Fibroblast of skin of scalp (primary cell): ENCODE measurements around the gene CD300E.

Source experiments
- DNase-seq: peaks from one replicate; pipeline ENCODE4 v3.0.0-alpha.2; 2013

Gene CD300E

GRCh38 chr17:74565126-74565525, 58.4 kb downstream of the CD300E start:
- DNase-seq: no peak

- DNase-seq: no peak
Observed at GRCh38 chr17:74563358-74563757, 60.2 kb downstream of the CD300E start.

- DNase-seq: no peak
Observed at GRCh38 chr17:74561586-74561985, 62.0 kb downstream of the CD300E start.
